Measurements from ENCODE around the gene ITPRID2. TPM values are rescaled to one million over a fixed set of nuclear protein-coding genes. Genes with fewer than 3 reads are reported as not detected.

Gene ITPRID2
- total RNA-seq, 1 donor from 2014 or later = 40.4 TPM

GRCh38 chr2:181944914-181945291 is 53.4 kb downstream of the ITPRID2 start:
- no peaks in the 10 kb centered on the region for H3K9me3 ChIP-seq (ENCODE audit: low read depth)
- H3K4me1 Mint-ChIP-seq = peaks cover 3% of the 10 kb centered on the region
- TF ChIP-seq CTCF (IDR thresholded peaks at IDR 0.05) (no peak), EZH2phosphoT487 (IDR thresholded peaks at IDR 0.05) (no peak), EZH2 (IDR thresholded peaks at IDR 0.05) (no peak)
- H3K27me3 Mint-ChIP-seq (ENCODE audit: insufficient read depth, low read depth) = no peaks in the 10 kb centered on the region
- no peak overlapping the region for H3K4me2 ChIP-seq
- no peaks in the 10 kb centered on the region for H4K20me1 ChIP-seq (ENCODE audit: low read depth)
- no peaks in the 10 kb centered on the region for H3K4me1 ChIP-seq
- H3K36me3 ChIP-seq = no peaks in the 10 kb centered on the region
- H3F3A ChIP-seq (ENCODE audit: low read depth) = no peaks in the 10 kb centered on the region
- H2AFZ ChIP-seq (replicated peaks) = no peak overlapping the region
- H3K9ac ChIP-seq = no peak overlapping the region
- no peak for DNase-seq (ENCODE audit: low spot score)
- no peaks in the 10 kb centered on the region for H3K27me3 ChIP-seq
- H3K27ac Mint-ChIP-seq = no peak overlapping the region
- no peaks in the 10 kb centered on the region for H3K9me3 Mint-ChIP-seq
- H3K36me3 Mint-ChIP-seq = no peaks in the 10 kb centered on the region
- H3K4me3 Mint-ChIP-seq = no peak overlapping the region
- no peak overlapping the region for H3K4me3 ChIP-seq
- H3K27ac ChIP-seq = no peak overlapping the region
- H3K79me2 ChIP-seq (ENCODE audit: low read depth) = no peaks in the 10 kb centered on the region

GRCh38 chr2:181946444-181947127 is 55.1 kb downstream of the ITPRID2 start:
- no peak overlapping the region for H3K27ac Mint-ChIP-seq
- Histone ChIP-seq H3K79me2 (ENCODE audit: low read depth) (no peaks in the 10 kb centered on the region), H2AFZ (replicated peaks) (no peak overlapping the region), H3F3A (ENCODE audit: low read depth) (no peaks in the 10 kb centered on the region), H4K20me1 (ENCODE audit: low read depth) (no peaks in the 10 kb centered on the region), H3K4me3 (no peak overlapping the region), H3K4me1 (no peaks in the 10 kb centered on the region), H3K36me3 (no peaks in the 10 kb centered on the region), H3K27ac (no peak overlapping the region), H3K9ac (no peak overlapping the region), H3K4me2 (no peak overlapping the region), H3K9me3 (ENCODE audit: low read depth) (no peaks in the 10 kb centered on the region), H3K27me3 (no peaks in the 10 kb centered on the region)
- H3K9me3 Mint-ChIP-seq = no peaks in the 10 kb centered on the region
- TF ChIP-seq CTCF (IDR thresholded peaks at IDR 0.05) (no peak), EZH2 (IDR thresholded peaks at IDR 0.05) (no peak)
- H3K4me1 Mint-ChIP-seq = peaks cover 3% of the 10 kb centered on the region
- no peaks in the 10 kb centered on the region for H3K27me3 Mint-ChIP-seq (ENCODE audit: insufficient read depth, low read depth)
- no peaks in the 10 kb centered on the region for H3K36me3 Mint-ChIP-seq
- no peak for DNase-seq (ENCODE audit: low spot score)
- no peak overlapping the region for H3K4me3 Mint-ChIP-seq

GRCh38 chr2:181947273-181947672 is 55.7 kb downstream of the ITPRID2 start:
- Histone ChIP-seq H3K79me2 (ENCODE audit: low read depth) (no peaks in the 10 kb centered on the region), H3K27ac (no peak overlapping the region), H3F3A (ENCODE audit: low read depth) (no peaks in the 10 kb centered on the region), H2AFZ (replicated peaks) (no peak overlapping the region), H3K4me2 (no peak overlapping the region), H3K27me3 (no peaks in the 10 kb centered on the region), H3K4me3 (no peak overlapping the region), H3K4me1 (no peaks in the 10 kb centered on the region), H3K9ac (no peak overlapping the region), H4K20me1 (ENCODE audit: low read depth) (no peaks in the 10 kb centered on the region), H3K36me3 (no peaks in the 10 kb centered on the region), H3K9me3 (ENCODE audit: low read depth) (no peaks in the 10 kb centered on the region)
- Mint-ChIP-seq H3K9me3 (no peaks in the 10 kb centered on the region), H3K27ac (no peak overlapping the region), H3K36me3 (no peaks in the 10 kb centered on the region), H3K4me3 (no peak overlapping the region), H3K4me1 (peaks cover 3% of the 10 kb centered on the region), H3K27me3 (ENCODE audit: insufficient read depth, low read depth) (no peaks in the 10 kb centered on the region)
- DNase-seq (ENCODE audit: low spot score) = no peak
- no peak for TF ChIP-seq EZH2 (IDR thresholded peaks at IDR 0.05)
- no peak for TF ChIP-seq EZH2phosphoT487 (IDR thresholded peaks at IDR 0.05)
- no peak for TF ChIP-seq CTCF (IDR thresholded peaks at IDR 0.05)

Measured in neural progenitor cell (in vitro differentiated cells).